ENCODE measurements around the gene STRN4.

Gene STRN4

DNA sequence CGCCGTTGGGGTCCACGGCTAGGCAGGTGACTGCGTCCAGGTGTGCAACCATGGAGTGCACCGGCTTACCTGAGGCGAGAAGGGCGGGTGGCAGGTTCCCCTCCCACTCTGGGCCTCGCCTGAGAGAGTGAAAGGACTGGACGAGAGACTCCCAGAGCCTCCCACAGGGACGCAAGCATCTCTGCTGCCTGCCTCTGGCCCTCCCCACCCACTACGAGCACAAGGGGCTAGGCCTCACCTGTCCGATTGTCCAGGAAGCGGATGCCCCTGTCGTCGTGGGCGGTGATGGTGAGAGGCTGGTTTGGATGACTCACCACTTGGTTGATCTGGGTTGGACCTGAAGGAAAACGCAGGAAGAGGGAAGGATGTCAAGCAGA, 24.3 kb downstream of the STRN4 start:
- H3K4me3 ChIP-seq (ENCODE audit: low read length) = no peak overlapping the region
- peaks cover 20% of the 10 kb centered on the region for H3F3A ChIP-seq (ENCODE audit: insufficient read depth, low read length)
- no peak overlapping the region for H3K4me2 ChIP-seq (ENCODE audit: low read depth, low read length)
- TF ChIP-seq EZH2 (optimal IDR thresholded peaks at IDR 0.05; ENCODE audit: low read depth, low read length) (no peak), EZH2phosphoT487 (IDR thresholded peaks at IDR 0.05; ENCODE audit: low read length) (no peak)
- TF ChIP-seq, protein P1, sequence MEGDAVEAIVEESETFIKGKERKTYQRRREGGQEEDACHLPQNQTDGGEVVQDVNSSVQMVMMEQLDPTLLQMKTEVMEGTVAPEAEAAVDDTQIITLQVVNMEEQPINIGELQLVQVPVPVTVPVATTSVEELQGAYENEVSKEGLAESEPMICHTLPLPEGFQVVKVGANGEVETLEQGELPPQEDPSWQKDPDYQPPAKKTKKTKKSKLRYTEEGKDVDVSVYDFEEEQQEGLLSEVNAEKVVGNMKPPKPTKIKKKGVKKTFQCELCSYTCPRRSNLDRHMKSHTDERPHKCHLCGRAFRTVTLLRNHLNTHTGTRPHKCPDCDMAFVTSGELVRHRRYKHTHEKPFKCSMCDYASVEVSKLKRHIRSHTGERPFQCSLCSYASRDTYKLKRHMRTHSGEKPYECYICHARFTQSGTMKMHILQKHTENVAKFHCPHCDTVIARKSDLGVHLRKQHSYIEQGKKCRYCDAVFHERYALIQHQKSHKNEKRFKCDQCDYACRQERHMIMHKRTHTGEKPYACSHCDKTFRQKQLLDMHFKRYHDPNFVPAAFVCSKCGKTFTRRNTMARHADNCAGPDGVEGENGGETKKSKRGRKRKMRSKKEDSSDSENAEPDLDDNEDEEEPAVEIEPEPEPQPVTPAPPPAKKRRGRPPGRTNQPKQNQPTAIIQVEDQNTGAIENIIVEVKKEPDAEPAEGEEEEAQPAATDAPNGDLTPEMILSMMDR (IDR thresholded peaks at IDR 0.05; ENCODE audit: low read length) = no peak; the same call in 1 of the 2 replicates
- H3K79me2 ChIP-seq (ENCODE audit: low read length) = peaks cover 16% of the 10 kb centered on the region
- H4K20me1 ChIP-seq (ENCODE audit: insufficient read depth, low read length) = no peaks in the 10 kb centered on the region
- H3K27me3 ChIP-seq (replicated peaks; ENCODE audit: insufficient read depth, low read length) = no peaks in the 10 kb centered on the region
- DNase-seq = no peak
- H3K4me1 ChIP-seq (ENCODE audit: low read length) = peaks cover 12% of the 10 kb centered on the region
- no peak overlapping the region for H2AFZ ChIP-seq (ENCODE audit: low read length)
- H3K36me3 ChIP-seq (replicated peaks; ENCODE audit: insufficient read depth, low read length) = no peaks in the 10 kb centered on the region
- H3K9ac ChIP-seq (ENCODE audit: low read length) = no peak overlapping the region
- H3K9me2 ChIP-seq (replicated peaks; ENCODE audit: insufficient read depth, low read length) = no peaks in the 10 kb centered on the region
- no peak overlapping the region for H3K27ac ChIP-seq (ENCODE audit: low read length)
- H3K9me3 ChIP-seq (replicated peaks; ENCODE audit: insufficient read depth, low read length) = no peaks in the 10 kb centered on the region

DNA sequence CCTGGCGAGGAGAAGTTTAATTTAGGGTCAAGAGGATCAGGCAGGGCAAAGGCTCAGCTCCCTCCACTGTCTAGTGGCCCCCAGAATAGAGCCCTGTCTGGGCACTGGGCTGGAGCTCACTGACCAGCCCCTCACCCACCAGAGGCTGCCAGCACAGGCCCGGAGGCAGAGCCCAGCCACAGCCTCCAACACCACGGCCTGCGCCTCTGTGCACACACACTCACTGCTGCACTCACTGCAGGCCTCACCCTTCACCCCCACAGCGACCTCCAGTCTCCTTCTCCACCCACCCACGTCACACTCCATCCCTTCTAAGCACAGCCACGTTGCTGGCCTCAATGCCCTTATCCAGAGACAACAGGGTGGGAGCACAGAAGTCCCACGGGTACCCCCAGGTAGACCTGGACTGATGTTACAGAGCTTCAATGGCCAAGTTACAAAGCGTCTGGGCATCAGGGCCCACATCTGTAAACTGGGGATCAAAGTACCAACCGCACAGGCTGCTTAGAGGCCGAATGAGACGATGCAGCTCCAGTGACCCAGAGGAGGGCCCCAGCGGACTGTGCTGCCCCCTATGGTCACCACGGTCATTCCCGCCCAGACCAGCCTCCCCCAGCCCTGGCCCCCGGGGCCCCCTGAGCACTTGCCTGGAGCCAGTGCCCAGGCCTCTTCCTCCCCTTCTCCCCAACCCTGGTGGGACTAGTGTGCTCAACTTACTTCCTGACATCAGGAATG, 24.8 kb downstream of the STRN4 start:
- no peaks in the 10 kb centered on the region for H4K20me1 ChIP-seq (ENCODE audit: insufficient read depth, low read length)
- H3K9me2 ChIP-seq (replicated peaks; ENCODE audit: insufficient read depth, low read length) = no peaks in the 10 kb centered on the region
- no peak for DNase-seq
- H3K4me2 ChIP-seq (ENCODE audit: low read depth, low read length) = no peak overlapping the region
- no peak overlapping the region for H2AFZ ChIP-seq (ENCODE audit: low read length)
- no peaks in the 10 kb centered on the region for H3K27me3 ChIP-seq (replicated peaks; ENCODE audit: insufficient read depth, low read length)
- TF ChIP-seq, protein P1 (IDR thresholded peaks at IDR 0.05; ENCODE audit: low read length) = no peak; the same call in 1 of the 2 replicates
- TF ChIP-seq EZH2phosphoT487 (IDR thresholded peaks at IDR 0.05; ENCODE audit: low read length) (no peak), EZH2 (optimal IDR thresholded peaks at IDR 0.05; ENCODE audit: low read depth, low read length) (no peak)
- no peaks in the 10 kb centered on the region for H3K36me3 ChIP-seq (replicated peaks; ENCODE audit: insufficient read depth, low read length)
- H3F3A ChIP-seq (ENCODE audit: insufficient read depth, low read length) = peaks cover 21% of the 10 kb centered on the region
- H3K27ac ChIP-seq (ENCODE audit: low read length) = no peak overlapping the region
- H3K9ac ChIP-seq (ENCODE audit: low read length) = no peak overlapping the region
- H3K9me3 ChIP-seq (replicated peaks; ENCODE audit: insufficient read depth, low read length) = no peaks in the 10 kb centered on the region
- peaks cover 17% of the 10 kb centered on the region for H3K79me2 ChIP-seq (ENCODE audit: low read length)
- H3K4me1 ChIP-seq (ENCODE audit: low read length) = peaks cover 12% of the 10 kb centered on the region
- no peak overlapping the region for H3K4me3 ChIP-seq (ENCODE audit: low read length)

DNA sequence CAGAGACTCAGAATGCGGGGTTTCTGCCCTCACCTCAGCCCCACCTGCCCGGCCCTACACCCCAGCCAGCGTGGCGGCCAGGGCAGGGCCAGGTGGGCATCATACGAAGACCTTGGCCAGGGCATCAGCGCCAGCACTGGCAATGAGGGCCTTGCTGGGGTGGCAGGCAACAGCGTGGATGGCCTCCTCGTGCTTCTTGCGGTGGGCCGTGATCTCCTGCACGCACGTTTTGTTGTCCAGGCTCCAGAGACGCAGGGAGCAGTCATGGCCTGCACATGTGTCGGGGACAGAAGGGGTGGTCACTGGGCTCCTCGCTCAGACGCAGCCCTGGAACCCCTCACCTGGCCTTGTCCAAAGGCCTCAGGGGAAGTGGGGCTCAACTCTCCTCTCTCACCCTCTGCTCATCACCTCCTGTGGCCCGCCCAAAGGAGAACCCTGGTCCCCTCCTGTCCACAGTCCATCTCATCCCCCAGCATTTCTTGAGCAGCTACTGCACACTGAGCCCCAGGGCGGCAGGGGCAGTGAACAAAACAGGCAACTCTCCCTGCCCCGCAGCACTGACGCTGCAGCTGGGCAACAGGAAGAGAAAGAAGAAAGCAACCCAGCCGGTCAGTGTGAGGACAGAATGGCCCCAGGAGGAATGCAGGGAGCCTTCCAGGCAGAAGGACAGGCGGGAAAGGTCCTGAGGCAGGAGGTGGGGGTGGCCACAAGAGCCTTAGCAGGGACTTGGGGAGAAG, 25.6 kb downstream of the STRN4 start:
- no peaks in the 10 kb centered on the region for H3K9me2 ChIP-seq (replicated peaks; ENCODE audit: insufficient read depth, low read length)
- no peaks in the 10 kb centered on the region for H3K9me3 ChIP-seq (replicated peaks; ENCODE audit: insufficient read depth, low read length)
- H3K4me1 ChIP-seq (ENCODE audit: low read length) = peaks cover 12% of the 10 kb centered on the region
- H3K9ac ChIP-seq (ENCODE audit: low read length) = no peak overlapping the region
- peaks cover 24% of the 10 kb centered on the region for H3K79me2 ChIP-seq (ENCODE audit: low read length)
- no peaks in the 10 kb centered on the region for H4K20me1 ChIP-seq (ENCODE audit: insufficient read depth, low read length)
- peaks cover 29% of the 10 kb centered on the region for H3F3A ChIP-seq (ENCODE audit: insufficient read depth, low read length)
- H3K4me2 ChIP-seq (ENCODE audit: low read depth, low read length) = no peak overlapping the region
- no peak overlapping the region for H3K4me3 ChIP-seq (ENCODE audit: low read length)
- no peaks in the 10 kb centered on the region for H3K27me3 ChIP-seq (replicated peaks; ENCODE audit: insufficient read depth, low read length)
- no peak overlapping the region for H3K27ac ChIP-seq (ENCODE audit: low read length)
- TF ChIP-seq EZH2 (optimal IDR thresholded peaks at IDR 0.05; ENCODE audit: low read depth, low read length) (no peak), EZH2phosphoT487 (IDR thresholded peaks at IDR 0.05; ENCODE audit: low read length) (no peak)
- TF ChIP-seq, protein P1 (IDR thresholded peaks at IDR 0.05; ENCODE audit: low read length) = no peak
- DNase-seq = no peak
- H3K36me3 ChIP-seq (replicated peaks; ENCODE audit: insufficient read depth, low read length) = no peaks in the 10 kb centered on the region
- no peak overlapping the region for H2AFZ ChIP-seq (ENCODE audit: low read length)

Measured in MM.1S (cell line).